ENCODE results near the gene WBP11.

The WBP11 gene

GRCh38 chr12:14803011-14803829, at the start of gene WBP11, which contains the start of gene C12orf60:
Gene WBP11, minus strand, starts transcription at chr12:14803478. Its CDS starts 2,095 bp downstream, at chr12:14801383.
Gene C12orf60, plus strand, starts transcription at chr12:14803670. Its CDS starts 19,266 bp downstream, at chr12:14822936.
- peak; percentile 97 for DNase-seq (ENCODE audit: low spot score)

DNA sequence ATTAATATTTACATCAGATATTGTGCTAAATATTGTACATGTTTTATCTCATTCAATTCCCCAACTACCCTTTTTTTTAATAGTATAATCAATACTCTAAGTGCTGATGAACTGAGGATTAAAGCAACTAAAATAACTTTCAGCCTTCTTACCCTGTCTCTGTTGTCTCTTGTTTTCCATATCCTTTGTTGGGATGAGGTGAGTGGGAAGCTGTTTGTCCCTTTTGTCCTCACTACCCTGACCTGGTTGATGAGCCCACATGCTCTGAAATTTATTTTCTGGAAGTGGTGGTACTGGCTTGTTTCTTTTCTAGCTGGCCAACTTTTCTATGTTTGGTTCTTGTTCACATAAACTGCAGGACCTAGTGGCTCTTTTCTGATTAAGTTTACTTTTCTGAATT, 49.6 kb upstream of the WBP11 start:
- no peak for DNase-seq (ENCODE audit: low spot score)

DNA sequence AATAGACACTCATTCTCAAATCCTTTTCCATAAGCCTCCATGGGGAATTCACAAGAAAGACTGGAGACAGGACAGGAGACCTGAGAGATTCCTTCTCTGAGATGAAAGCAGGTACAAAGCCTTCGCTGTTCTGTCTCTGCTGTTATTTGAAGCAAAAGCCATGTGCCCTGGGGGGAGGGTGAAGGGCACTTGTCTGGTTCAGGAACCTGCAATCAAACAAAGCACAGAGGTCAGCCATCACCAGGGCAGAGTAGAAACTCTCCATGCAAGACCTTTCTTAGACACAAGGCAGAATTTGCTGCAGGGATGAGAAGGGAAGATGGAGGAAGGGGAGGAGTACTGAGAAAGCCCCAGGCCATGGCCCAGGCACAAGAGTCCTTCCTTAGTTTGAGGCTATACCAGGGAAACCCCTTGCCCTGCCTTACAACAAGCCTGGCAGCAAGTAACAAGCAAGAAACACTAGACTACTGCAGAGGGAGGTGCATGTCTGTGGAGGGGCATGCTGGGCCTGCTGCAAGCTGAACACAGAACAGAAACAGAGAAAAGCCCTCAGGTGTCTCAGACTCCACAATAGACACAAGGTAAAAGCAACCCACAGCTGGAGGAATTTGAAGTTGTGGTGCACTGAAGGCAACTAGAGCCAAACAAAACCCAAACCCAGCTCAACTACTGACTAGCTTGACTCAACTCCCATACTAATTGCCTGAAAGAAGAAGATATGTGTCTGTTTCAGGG, 47.8 kb upstream of the WBP11 start:
- DNase-seq (ENCODE audit: low spot score), result no peak

DNA sequence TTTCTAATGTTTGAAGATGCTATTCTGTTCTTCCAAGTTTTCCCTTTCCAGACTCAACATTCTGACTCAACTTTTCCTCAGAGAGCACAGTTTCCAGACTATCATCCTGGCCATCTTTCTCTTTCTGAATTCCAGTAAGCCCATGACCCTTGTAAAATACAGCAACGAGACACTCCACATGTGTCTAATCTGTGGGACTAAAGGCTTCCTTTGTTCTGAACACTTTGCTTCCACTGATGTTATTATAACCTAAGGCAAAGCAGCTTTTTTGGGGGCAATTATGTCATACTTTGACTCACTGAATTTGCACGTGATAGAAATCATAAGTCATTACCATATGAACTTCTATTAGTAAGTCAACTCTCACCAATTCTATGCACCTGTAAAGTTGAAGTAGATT, 46.4 kb upstream of the WBP11 start:
- no peak for DNase-seq (ENCODE audit: low spot score)

DNA sequence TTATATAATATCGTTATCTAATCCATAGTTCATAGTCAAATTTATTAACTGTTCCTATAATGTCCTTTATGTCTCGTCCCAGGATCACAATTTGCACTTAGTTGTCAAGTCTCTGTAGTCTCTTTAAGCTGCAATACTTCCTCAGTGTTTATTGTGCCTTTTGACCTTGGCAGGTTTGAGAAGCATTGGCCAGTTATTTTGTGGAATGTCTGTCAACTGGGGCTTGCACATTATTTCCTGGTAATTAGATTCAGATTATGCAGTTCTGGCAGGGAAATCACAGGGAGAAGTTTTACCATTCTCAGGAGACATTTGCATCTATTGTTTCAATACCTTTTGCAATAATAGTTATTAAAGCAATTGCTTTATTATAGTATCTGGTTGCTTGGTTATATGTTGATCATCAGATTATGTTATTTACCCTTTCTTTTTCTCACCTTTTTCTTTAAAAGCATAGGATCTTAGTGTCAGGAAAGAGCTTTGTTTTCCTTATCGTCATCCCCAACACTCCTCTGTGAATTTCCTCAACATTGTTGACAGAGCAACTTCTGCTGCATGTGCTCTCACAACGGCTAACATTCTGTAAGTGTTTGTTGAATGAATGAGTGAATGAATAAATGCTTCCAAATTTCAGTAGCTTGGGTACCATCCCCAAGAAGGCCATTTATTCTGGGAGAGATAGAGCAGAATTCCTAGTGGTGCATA, 43.8 kb upstream of the WBP11 start:
- no peak for DNase-seq (ENCODE audit: low spot score)

DNA sequence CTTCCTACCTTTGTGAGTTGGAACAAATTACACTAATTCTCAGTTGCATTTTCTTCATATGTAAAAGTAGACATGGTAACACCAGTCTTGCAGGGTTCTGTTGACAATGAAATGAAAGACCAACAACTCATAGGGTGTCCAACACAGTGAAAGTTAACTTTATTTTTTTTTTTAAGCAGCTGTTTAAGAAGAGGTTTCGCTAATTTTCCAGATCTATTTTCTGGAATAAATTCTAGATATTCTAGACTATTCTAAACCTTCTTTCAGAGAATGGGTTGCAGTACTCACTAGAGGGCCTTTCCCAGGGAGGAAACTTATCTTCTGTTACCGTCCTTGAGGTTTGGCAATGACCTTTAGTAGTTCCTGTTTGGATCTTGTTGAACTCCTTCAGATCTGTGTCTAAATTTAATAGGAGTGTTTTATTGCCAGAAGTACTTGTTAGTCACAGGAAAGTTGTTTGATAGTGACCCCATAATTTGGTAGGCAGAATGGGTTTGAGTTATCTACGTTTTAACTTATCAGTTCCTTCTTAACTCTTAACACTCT, 42.8 kb upstream of the WBP11 start:
- DNase-seq (ENCODE audit: low spot score), result no peak

GRCh38 chr12:14845350-14845750, 42.1 kb upstream of the WBP11 start:
- DNase-seq (ENCODE audit: low spot score), result peak; percentile 47

GRCh38 chr12:14844401-14844800, 41.1 kb upstream of the WBP11 start:
- no peak for DNase-seq (ENCODE audit: low spot score)

GRCh38 chr12:14843425-14843887, 40.2 kb upstream of the WBP11 start, which contains the start of gene ART4:
Gene ART4, minus strand, starts transcription at chr12:14843526. Its CDS starts 413 bp downstream, at chr12:14843113.
- DNase-seq (ENCODE audit: low spot score), result no peak

- no peak for DNase-seq (ENCODE audit: low spot score)
These were observed 39.0 kb upstream of the WBP11 start for GRCh38 chr12:14842315-14842714.

- DNase-seq (ENCODE audit: low spot score), result no peak
These were observed 38.5 kb upstream of the WBP11 start for GRCh38 chr12:14841761-14842160.

DNA sequence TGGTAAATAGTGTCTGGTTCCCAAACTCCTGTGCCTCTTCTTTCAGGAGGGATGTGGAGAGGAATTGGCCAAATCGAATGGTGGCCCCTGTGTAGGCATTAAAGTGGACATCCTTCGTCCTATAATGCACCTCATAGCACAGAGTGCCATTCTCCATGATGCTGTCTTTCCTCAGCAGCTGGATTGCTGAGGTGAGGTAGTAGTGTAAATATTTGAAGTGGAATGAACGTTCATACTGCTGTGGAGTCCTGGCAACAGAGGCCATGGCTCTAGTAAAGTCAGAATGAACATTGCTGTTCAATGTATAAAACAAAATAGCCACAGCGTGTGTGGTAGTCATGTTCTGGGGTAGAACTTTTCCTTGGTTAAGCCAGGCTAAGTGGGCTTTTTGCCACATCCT, 37.3 kb upstream of the WBP11 start:
- no peak for DNase-seq (ENCODE audit: low spot score)

- DNase-seq (ENCODE audit: low spot score), result no peak
These were observed 36.0 kb upstream of the WBP11 start for GRCh38 chr12:14839262-14839661.

GRCh38 chr12:14836336-14837210, 33.3 kb upstream of the WBP11 start:
- no peak for DNase-seq (ENCODE audit: low spot score)

DNA sequence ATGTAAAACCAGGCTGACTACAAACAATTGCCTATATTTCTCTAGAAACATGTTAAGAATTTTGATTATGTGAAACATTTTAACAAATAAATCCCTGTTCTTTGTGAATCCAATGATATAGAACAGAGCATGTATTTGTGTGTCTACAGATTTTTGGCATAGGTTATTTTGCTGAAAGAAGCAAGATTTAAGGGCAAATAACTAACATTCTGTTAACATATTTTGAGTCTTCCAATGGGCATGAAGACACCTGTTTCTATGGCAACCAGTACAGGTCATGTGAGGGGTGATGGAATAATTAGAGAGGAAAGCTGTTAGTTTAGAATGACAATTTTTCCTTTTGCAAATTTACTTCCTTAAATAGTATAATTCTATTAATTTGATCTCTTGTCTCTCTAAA, 31.2 kb upstream of the WBP11 start:
- no peak for DNase-seq (ENCODE audit: low spot score)

GRCh38 chr12:14833952-14834351, 30.7 kb upstream of the WBP11 start:
- DNase-seq (ENCODE audit: low spot score), result no peak

- no peak for DNase-seq (ENCODE audit: low spot score)
These were observed 30.1 kb upstream of the WBP11 start for GRCh38 chr12:14833336-14833735.

DNA sequence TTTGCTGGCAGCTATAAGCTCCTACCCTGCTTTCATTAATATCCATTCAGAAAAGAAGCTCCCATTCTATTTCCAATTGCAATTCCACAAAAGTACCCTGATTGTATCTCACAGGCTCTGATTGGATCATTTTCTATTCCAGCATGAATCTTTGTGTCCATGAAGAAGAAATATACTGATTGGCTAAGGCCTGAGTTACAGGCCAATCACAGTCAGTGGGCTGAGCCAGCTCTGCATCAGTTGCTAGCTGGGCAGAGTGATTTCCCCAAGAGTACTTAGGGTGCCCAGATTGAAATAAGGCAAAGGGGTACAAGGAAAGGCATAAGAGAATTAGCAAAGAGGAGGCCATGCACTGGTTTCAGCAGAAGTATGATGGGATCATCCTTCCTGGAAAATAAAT, 25.6 kb upstream of the WBP11 start:
- no peak for DNase-seq (ENCODE audit: low spot score)

GRCh38 chr12:14827043-14827442, 23.8 kb upstream of the WBP11 start:
- DNase-seq (ENCODE audit: low spot score), result no peak

- no peak for DNase-seq (ENCODE audit: low spot score)
These were observed 23.2 kb upstream of the WBP11 start for GRCh38 chr12:14826491-14826890.

- DNase-seq (ENCODE audit: low spot score), result no peak
These were observed 22.0 kb upstream of the WBP11 start for GRCh38 chr12:14825256-14825655.
